H9 (cell line): ENCODE measurements around the gene TOMM40L. TPM values are rescaled to one million over a fixed set of nuclear protein-coding genes. Genes with fewer than 3 reads are reported as not detected.

ENCODE experiments used
- DNase-seq: peaks from one replicate; pipeline ENCODE4 v3.0.0-alpha.2; 2017
- H2AFZ ChIP-seq: one replicate; pipeline ENCODE4 v1.6.1; 2013; ENCODE audit warnings: mild to moderate bottlenecking, low read length, control low read depth, moderate library complexity
- H2AK5ac ChIP-seq: 2 replicates; pipeline ENCODE4 v1.6.1; 2013; ENCODE audit warnings: low read length, control low read depth, mixed read lengths; ENCODE audit not compliant: insufficient read length
- H2BK120ac ChIP-seq: one replicate; pipeline ENCODE4 v1.6.1; 2013; ENCODE audit warnings: low read depth, mild to moderate bottlenecking, low read length, control low read depth, inconsistent platforms; ENCODE audit not compliant: poor library complexity, severe bottlenecking
- H2BK12ac ChIP-seq: 2 replicates; pipeline ENCODE4 v1.6.1; 2013; ENCODE audit warnings: low read length, control low read depth, mixed read lengths, low read depth; ENCODE audit not compliant: insufficient read length
- H2BK15ac ChIP-seq: 2 replicates; pipeline ENCODE4 v1.6.1; 2013; ENCODE audit warnings: low read depth, low read length, control low read depth
- H2BK20ac ChIP-seq: one replicate; pipeline ENCODE4 v1.6.1; 2013; ENCODE audit warnings: low read depth, mild to moderate bottlenecking, low read length, control low read depth, inconsistent platforms; ENCODE audit not compliant: poor library complexity, severe bottlenecking
- H2BK5ac ChIP-seq: 2 replicates; pipeline ENCODE4 v1.6.1; 2013; ENCODE audit warnings: low read length, control low read depth, mixed read lengths; ENCODE audit not compliant: insufficient read length
- H3K14ac ChIP-seq: 2 replicates; pipeline ENCODE4 v1.6.1; 2013; ENCODE audit warnings: low read length, control low read depth; ENCODE audit not compliant: insufficient read depth
- H3K18ac ChIP-seq: 2 replicates; pipeline ENCODE4 v1.6.1; 2013; ENCODE audit warnings: low read depth, mild to moderate bottlenecking, mixed read lengths, low read length, control low read depth; ENCODE audit not compliant: insufficient read length
- H3K23ac ChIP-seq: 2 replicates; pipeline ENCODE4 v1.6.1; 2013; ENCODE audit warnings: low read length, control low read depth, mixed read lengths, low read depth; ENCODE audit not compliant: insufficient read length
- H3K23me2 ChIP-seq: 2 replicates; pipeline ENCODE4 v1.6.1; 2013; ENCODE audit warnings: low read depth, mild to moderate bottlenecking, mixed read lengths, low read length, control low read depth; ENCODE audit not compliant: insufficient read length, poor library complexity, severe bottlenecking
- H3K27ac ChIP-seq: 2 replicates; pipeline ENCODE4 v1.5.1; 2013; ENCODE audit warnings: low read length, control low read depth, mixed read lengths, low read depth; ENCODE audit not compliant: insufficient read length
- H3K27me3 ChIP-seq: 2 replicates; pipeline ENCODE4 v1.6.1; 2013; ENCODE audit warnings: low read length, control low read depth, inconsistent platforms; ENCODE audit not compliant: insufficient read depth
- H3K4ac ChIP-seq: 2 replicates; pipeline ENCODE4 v1.6.1; 2013; ENCODE audit warnings: low read depth, mild to moderate bottlenecking, control low read depth, inconsistent platforms, low read length, moderate library complexity
- H3K4me1 ChIP-seq: 2 replicates; pipeline ENCODE4 v1.6.1; 2013; ENCODE audit warnings: low read length, control low read depth, inconsistent platforms; ENCODE audit not compliant: insufficient read depth
- H3K4me2 ChIP-seq: 2 replicates; pipeline ENCODE4 v1.6.1; 2013; ENCODE audit warnings: low read length, control low read depth, mixed read lengths; ENCODE audit not compliant: insufficient read length, insufficient read depth
- H3K56ac ChIP-seq: 2 replicates; pipeline ENCODE4 v1.6.1; 2013; ENCODE audit warnings: low read depth, mild to moderate bottlenecking, mixed read lengths, low read length, control low read depth; ENCODE audit not compliant: insufficient read length
- H3K79me1 ChIP-seq: 2 replicates; pipeline ENCODE4 v1.6.1; 2013; ENCODE audit warnings: low read depth, mild to moderate bottlenecking, moderate library complexity, low read length, control low read depth, inconsistent platforms; ENCODE audit not compliant: insufficient read depth, poor library complexity, severe bottlenecking
- H3K79me2 ChIP-seq: 2 replicates; pipeline ENCODE4 v1.6.1; 2013; ENCODE audit warnings: low read length, control low read depth, inconsistent platforms; ENCODE audit not compliant: insufficient read depth
- H3K9ac ChIP-seq: 2 replicates; pipeline ENCODE4 v1.6.1; 2013; ENCODE audit warnings: low read length, control low read depth, mixed read lengths; ENCODE audit not compliant: insufficient read length; ENCODE audit errors: extremely low read depth
- H3K9me3 ChIP-seq: one replicate; pipeline ENCODE4 v1.6.1; 2013; ENCODE audit warnings: low read depth, low read length, inconsistent platforms; ENCODE audit not compliant: control insufficient read depth
- H3T11ph ChIP-seq: one replicate; pipeline ENCODE4 v1.6.1; 2013; ENCODE audit warnings: mild to moderate bottlenecking, low read length, control low read depth, inconsistent platforms
- H4K20me1 ChIP-seq: one replicate; pipeline ENCODE4 v1.6.1; 2013; ENCODE audit not compliant: control insufficient read depth, insufficient read length, insufficient read depth
- H4K5ac ChIP-seq: 2 replicates; pipeline ENCODE4 v1.6.1; 2013; ENCODE audit warnings: low read depth, mild to moderate bottlenecking, mixed read lengths, low read length, control low read depth; ENCODE audit not compliant: insufficient read length
- H4K8ac ChIP-seq: replicated peaks from 2 replicates; pipeline ENCODE4 v1.6.1; 2013; ENCODE audit warnings: low read length, control low read depth, mixed read lengths, low read depth; ENCODE audit not compliant: insufficient read length
- H4K91ac ChIP-seq: 2 replicates; pipeline ENCODE4 v1.6.1; 2013; ENCODE audit warnings: low read depth, mild to moderate bottlenecking, moderate library complexity, mixed read lengths, low read length, control low read depth; ENCODE audit not compliant: insufficient read length
- H3K27ac Mint-ChIP-seq, 3 experiments: 2 replicates in 2 of 3; 3 replicates in 1 of 3; pipeline ENCODE4 v1.8.0; 2020 to 2021; ENCODE audit warnings: mixed read lengths in 3 of 3, mild to moderate bottlenecking in 1 of 3, moderate library complexity in 1 of 3
- H3K27me3 Mint-ChIP-seq: 2 replicates; pipeline ENCODE4 v1.8.0; 2021; ENCODE audit warnings: low read depth, mild to moderate bottlenecking, moderate library complexity, mixed read lengths
- H3K36me3 Mint-ChIP-seq, 3 experiments: 2 replicates in 2 of 3; 3 replicates in 1 of 3; pipeline ENCODE4 v1.8.0; 2020 to 2021; ENCODE audit warnings: low read depth in 3 of 3, mixed read lengths in 3 of 3; ENCODE audit not compliant: insufficient read depth in 1 of 3
- H3K4me1 Mint-ChIP-seq, 2 experiments: 2 replicates each; pipeline ENCODE4 v1.8.0; 2020; ENCODE audit warnings: mixed read lengths in 2 of 2
- H3K4me3 Mint-ChIP-seq, 2 experiments: 2 replicates in 1 of 2; 3 replicates in 1 of 2; pipeline ENCODE4 v1.8.0; 2020 to 2021; ENCODE audit warnings: mild to moderate bottlenecking in 2 of 2, mixed read lengths in 2 of 2, moderate library complexity in 1 of 2
- H3K9me3 Mint-ChIP-seq, 2 experiments: 2 replicates in 1 of 2; 3 replicates in 1 of 2; pipeline ENCODE4 v1.8.0; 2020; ENCODE audit warnings: mild to moderate bottlenecking in 2 of 2, mixed read lengths in 2 of 2, moderate library complexity in 1 of 2
- WGBS: extraction: QIAGEN DNeasy Blood & Tissue Kit; methylation state at CpG from one replicate; pipeline ENCODE4 v1.1.7; 2013; ENCODE audit warnings: missing lambda C conversion rate, low lambda C conversion rate, mixed read lengths; ENCODE audit not compliant: insufficient read length; ENCODE audit errors: extremely low coverage; 5-methylcytosine and 5-hydroxymethylcytosine counted together
- total RNA-seq: library from RNA; stranded (reverse); gene quantifications from 2 replicates; pipeline ENCODE4 v1.2.1, GENCODE V29; 2021
- TF ChIP-seq, protein P1 (sequence below): fragments of 200-600 bp; sonication (generic); conservative IDR thresholded peaks from 3 replicates; pipeline ENCODE4 v1.8.0; 2021; ENCODE audit warnings: antibody characterized with exemption, mild to moderate bottlenecking

Gene TOMM40L
- total RNA-seq, 1 experiment from 2014 or later, result 13.5 TPM

GRCh38 chr1:161261261-161262235, 35.7 kb downstream of the TOMM40L start:
- peaks cover 6% of the 10 kb centered on the region for H3K9me3 ChIP-seq
- no peak for DNase-seq
- H3K27me3 ChIP-seq, result peaks cover 12% of the 10 kb centered on the region; the same call in 1 of the 2 replicates
- H2BK15ac ChIP-seq, result no peak overlapping the region
- no peak overlapping the region for H3K14ac ChIP-seq
- Mint-ChIP-seq H3K27me3 (peaks cover 66% of the 10 kb centered on the region), H3K36me3 (peaks cover 13 to 20% (median 14%) of the 10 kb centered on the region in 3 experiments), H3K4me3 (no peak overlapping the region), H3K9me3 (peaks cover 20% of the 10 kb centered on the region in 2 experiments), H3K4me1 (peaks cover 23 to 33% of the 10 kb centered on the region in 2 experiments), H3K27ac (0 out of 7 replicates have a peak overlapping the region, but pooled peaks of 1 of the 3 experiments have one; percentile 45)
- H3K18ac ChIP-seq, result no peak overlapping the region
- no peak overlapping the region for H3K4me2 ChIP-seq
- no peaks in the 10 kb centered on the region for H4K20me1 ChIP-seq
- no peaks in the 10 kb centered on the region for H3K79me2 ChIP-seq
- H2BK20ac ChIP-seq, result no peak overlapping the region
- no peak overlapping the region for H4K5ac ChIP-seq
- no peak overlapping the region for H3K4ac ChIP-seq
- no CpG with 5 or more reads among the region's 12 CpGs for WGBS
- H4K8ac ChIP-seq, result no peak overlapping the region
- H3K56ac ChIP-seq, result no peak overlapping the region
- no peak overlapping the region for H2BK5ac ChIP-seq
- H3K4me1 ChIP-seq, result peaks cover 5% of the 10 kb centered on the region; the same call in 1 of the 2 replicates
- no peak overlapping the region for H3T11ph ChIP-seq
- H2BK120ac ChIP-seq, result no peak overlapping the region
- H3K9ac ChIP-seq, result no peak overlapping the region
- H3K23me2 ChIP-seq, result peaks cover 11% of the 10 kb centered on the region
- TF ChIP-seq, protein P1, sequence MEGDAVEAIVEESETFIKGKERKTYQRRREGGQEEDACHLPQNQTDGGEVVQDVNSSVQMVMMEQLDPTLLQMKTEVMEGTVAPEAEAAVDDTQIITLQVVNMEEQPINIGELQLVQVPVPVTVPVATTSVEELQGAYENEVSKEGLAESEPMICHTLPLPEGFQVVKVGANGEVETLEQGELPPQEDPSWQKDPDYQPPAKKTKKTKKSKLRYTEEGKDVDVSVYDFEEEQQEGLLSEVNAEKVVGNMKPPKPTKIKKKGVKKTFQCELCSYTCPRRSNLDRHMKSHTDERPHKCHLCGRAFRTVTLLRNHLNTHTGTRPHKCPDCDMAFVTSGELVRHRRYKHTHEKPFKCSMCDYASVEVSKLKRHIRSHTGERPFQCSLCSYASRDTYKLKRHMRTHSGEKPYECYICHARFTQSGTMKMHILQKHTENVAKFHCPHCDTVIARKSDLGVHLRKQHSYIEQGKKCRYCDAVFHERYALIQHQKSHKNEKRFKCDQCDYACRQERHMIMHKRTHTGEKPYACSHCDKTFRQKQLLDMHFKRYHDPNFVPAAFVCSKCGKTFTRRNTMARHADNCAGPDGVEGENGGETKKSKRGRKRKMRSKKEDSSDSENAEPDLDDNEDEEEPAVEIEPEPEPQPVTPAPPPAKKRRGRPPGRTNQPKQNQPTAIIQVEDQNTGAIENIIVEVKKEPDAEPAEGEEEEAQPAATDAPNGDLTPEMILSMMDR, result no peak
- H3K23ac ChIP-seq, result no peak overlapping the region
- H3K27ac ChIP-seq, result no peak overlapping the region
- H3K79me1 ChIP-seq, result no peaks in the 10 kb centered on the region
- no peak overlapping the region for H2AFZ ChIP-seq
- H2BK12ac ChIP-seq, result no peak overlapping the region
- H4K91ac ChIP-seq, result no peak overlapping the region
- no peak overlapping the region for H2AK5ac ChIP-seq
